ENCODE results near the gene NT5DC3.
A peak's percentile ranks its signal among the peaks of the same experiment; 100 is the strongest.
"Not testable (repeated sequence)": the region's sequence is repeated elsewhere in the genome, so short reads cannot be mapped to it uniquely, and the experiment has no call there.

NT5DC3 gene

GRCh38 chr12:103855896-103856657 is 15.0 kb upstream of the NT5DC3 start:
- DNase-seq (ENCODE audit: insufficient read length, low spot score), result no peak
- no peak for FAIRE-seq

GRCh38 chr12:103855036-103855712 is 14.1 kb upstream of the NT5DC3 start:
- DNase-seq (ENCODE audit: insufficient read length, low spot score), result no peak
- FAIRE-seq, result no peak

GRCh38 chr12:103854372-103854973 is 13.4 kb upstream of the NT5DC3 start:
- DNase-seq (ENCODE audit: insufficient read length, low spot score) (no peak), FAIRE-seq (no peak)

- FAIRE-seq (no peak), DNase-seq (ENCODE audit: insufficient read length, low spot score) (no peak)
Observed at GRCh38 chr12:103852498-103852997, 11.5 kb upstream of the NT5DC3 start.

GRCh38 chr12:103851127-103851526 is 10.1 kb upstream of the NT5DC3 start:
- FAIRE-seq (no peak), DNase-seq (ENCODE audit: insufficient read length, low spot score) (no peak)

GRCh38 chr12:103850429-103850828 is 9.4 kb upstream of the NT5DC3 start:
- DNase-seq (ENCODE audit: insufficient read length, low spot score) (no peak), FAIRE-seq (no peak)

GRCh38 chr12:103848917-103849491 is 8.0 kb upstream of the NT5DC3 start:
- FAIRE-seq (no peak), DNase-seq (ENCODE audit: insufficient read length, low spot score) (no peak)

- no peak for FAIRE-seq
- no peak for DNase-seq (ENCODE audit: insufficient read length, low spot score)
Observed at GRCh38 chr12:103848143-103848542, 7.1 kb upstream of the NT5DC3 start.

GRCh38 chr12:103846415-103846814 is 5.4 kb upstream of the NT5DC3 start:
- DNase-seq (ENCODE audit: insufficient read length, low spot score) (no peak), FAIRE-seq (no peak)

GRCh38 chr12:103844305-103844704 is 3.3 kb upstream of the NT5DC3 start:
- FAIRE-seq, result no peak
- no peak for DNase-seq (ENCODE audit: insufficient read length, low spot score)

- no peak for FAIRE-seq
- peak; percentile 17 for DNase-seq (ENCODE audit: insufficient read length, low spot score)
Observed at GRCh38 chr12:103841690-103842584, 903 bp upstream of the NT5DC3 start.

- peak; percentile 8 for DNase-seq (ENCODE audit: insufficient read length, low spot score)
- FAIRE-seq, result no peak
Observed at GRCh38 chr12:103840462-103840875, 565 bp downstream of the NT5DC3 start.

- FAIRE-seq (peak; percentile 52), DNase-seq (ENCODE audit: insufficient read length, low spot score) (no peak)
Observed at GRCh38 chr12:103839609-103840461, 1.2 kb downstream of the NT5DC3 start.

GRCh38 chr12:103839103-103839502 is 1.9 kb downstream of the NT5DC3 start:
- FAIRE-seq, result no peak
- no peak for DNase-seq (ENCODE audit: insufficient read length, low spot score)

- no peak for FAIRE-seq
- no peak for DNase-seq (ENCODE audit: insufficient read length, low spot score)
Observed at GRCh38 chr12:103838254-103838914, 2.6 kb downstream of the NT5DC3 start.

GRCh38 chr12:103836345-103836744 is 4.7 kb downstream of the NT5DC3 start:
- DNase-seq (ENCODE audit: insufficient read length, low spot score), result no peak
- no peak for FAIRE-seq

GRCh38 chr12:103835747-103836335 is 5.2 kb downstream of the NT5DC3 start:
- not testable (repeated sequence) for FAIRE-seq; DNase-seq (ENCODE audit: insufficient read length, low spot score)

GRCh38 chr12:103834942-103835341 is 6.1 kb downstream of the NT5DC3 start:
- FAIRE-seq (no peak), DNase-seq (ENCODE audit: insufficient read length, low spot score) (no peak)
